SIG-M5 treated with dmso at 0.1 percent for 504 hours (cell line): ENCODE results near the gene HDAC9.
A peak's percentile ranks its signal among the peaks of the same experiment; 100 is the strongest.

ENCODE experiments used
- DNase-seq: peaks from one replicate; lab custom pipeline; 2025; ENCODE audit not compliant: unreplicated experiment; lab: John Stamatoyannopoulos, UW

Gene HDAC9

DNA sequence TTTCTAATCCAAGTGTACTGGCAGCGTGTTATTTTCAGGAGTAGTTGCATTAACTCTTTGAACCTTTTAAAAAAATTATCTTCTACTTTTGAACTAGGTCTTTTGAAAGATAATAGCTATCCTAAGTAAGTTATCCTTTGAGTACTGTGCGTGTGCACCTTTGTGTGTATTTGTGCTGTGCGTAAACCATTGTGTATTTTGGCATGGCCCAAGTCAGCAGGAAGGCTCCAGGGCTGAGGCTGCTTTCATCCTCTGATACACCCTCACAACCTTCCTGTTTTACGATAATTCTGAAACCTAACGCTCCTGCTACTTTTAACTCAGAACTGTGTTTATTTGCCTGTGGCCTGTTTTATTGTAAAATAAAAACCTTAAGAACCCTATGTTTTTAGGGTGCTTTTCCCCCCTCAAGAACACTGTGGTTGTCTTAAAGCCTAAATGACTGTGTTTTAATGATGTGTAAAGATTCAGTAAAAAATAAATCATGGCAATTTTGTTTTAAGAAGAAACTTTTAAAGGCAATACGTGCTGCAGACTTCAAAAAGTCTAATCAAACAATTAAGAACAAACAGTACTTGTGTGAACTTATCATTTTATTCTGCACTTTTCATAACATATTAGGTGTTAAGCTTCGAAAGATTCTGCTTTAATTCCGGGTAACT is 57.5 kb downstream of the HDAC9 start:
- DNase-seq, result no peak

DNA sequence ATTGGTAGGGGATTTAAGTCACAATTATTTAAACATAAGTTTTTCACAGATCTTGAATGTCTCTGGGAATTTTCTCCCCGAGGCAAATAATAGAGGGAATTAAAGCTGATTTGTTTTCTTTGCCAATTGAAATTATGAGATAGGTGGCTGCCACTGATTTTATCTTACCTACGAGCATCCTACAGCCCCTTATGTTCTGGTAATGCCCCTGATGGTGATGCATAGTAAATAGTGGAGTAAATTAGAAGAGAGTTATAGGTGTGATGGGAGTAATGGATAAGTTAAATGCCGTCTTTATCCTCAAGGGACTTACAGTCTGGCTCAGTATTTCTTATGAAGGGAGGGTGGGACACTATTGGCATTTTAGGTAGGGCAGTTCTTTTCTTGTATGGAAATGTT is 58.1 kb downstream of the HDAC9 start:
- DNase-seq, result no peak

DNA sequence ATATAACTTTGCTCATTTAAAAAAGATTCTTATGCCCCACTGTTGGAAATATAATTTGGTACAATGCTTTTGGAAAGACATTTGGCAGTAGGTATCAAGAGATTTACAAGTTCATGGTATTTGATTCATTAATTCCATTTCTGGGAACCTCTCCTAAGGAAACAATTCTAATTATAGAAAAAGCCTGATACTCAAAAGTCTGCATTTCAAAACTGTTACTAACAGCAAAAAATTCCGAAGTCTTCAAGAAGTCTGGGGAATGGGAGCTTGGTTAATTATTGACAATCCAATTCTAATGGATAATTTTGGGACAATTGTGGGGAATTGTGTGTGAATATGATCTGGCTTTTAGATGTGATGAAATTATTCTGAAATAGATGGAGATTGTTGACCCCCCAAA is 59.6 kb downstream of the HDAC9 start:
- DNase-seq, result no peak

DNA sequence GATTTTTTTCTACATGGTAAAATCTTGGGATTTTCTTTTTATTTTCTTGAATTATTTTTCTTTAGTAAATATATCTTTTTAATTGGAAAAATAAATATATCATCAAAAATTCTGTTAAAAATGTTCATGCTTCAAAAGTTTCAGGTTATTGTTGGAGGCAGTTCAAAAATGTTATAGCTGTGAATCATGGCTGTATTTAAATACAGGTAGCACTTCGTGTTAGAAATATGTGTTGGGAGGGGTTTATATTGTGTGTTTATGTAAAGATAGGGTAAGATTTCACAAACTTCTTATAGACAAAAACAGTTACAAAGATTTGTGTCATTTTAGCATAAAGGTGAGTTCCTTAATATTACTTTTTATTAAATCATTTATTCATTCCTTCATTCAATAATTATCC is 60.4 kb downstream of the HDAC9 start:
- no peak for DNase-seq

DNA sequence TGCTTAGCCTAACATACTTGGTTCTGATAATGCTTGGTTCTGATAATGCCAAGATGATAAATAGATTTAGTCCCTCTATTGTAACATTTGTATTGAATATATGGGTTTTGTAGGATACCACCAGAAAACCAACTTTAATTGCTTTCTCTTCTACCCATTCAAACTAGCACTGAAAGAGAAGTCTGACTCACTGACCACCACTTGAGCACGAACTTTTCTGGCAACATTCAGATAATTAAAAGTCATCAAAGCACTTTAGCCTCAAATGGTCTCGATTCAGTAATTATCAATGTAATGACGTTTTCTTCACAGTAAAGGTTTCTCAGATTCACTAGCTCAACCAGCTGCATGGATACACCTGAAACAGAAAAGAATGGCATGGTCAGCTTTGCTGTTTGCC is 63.0 kb downstream of the HDAC9 start:
- no peak for DNase-seq

DNA sequence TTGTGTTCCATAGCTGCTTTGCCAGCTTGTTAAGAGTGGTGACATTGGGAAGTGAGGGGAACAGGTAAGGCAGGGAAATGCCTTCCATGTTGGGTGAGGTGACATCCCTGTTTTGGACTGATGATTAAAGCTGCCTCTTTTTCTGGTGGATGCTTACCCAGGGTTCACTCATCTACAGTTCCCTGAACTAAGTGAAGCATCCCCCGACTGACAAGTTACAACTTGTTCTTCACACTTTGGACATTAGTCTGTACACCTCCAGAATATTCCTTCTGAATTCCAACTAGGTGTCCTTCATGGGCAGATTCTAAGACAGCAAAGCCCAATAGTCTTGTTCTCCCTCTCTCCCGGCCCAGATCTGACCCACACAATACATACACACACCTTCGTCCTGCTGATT is 63.4 kb downstream of the HDAC9 start:
- no peak for DNase-seq

DNA sequence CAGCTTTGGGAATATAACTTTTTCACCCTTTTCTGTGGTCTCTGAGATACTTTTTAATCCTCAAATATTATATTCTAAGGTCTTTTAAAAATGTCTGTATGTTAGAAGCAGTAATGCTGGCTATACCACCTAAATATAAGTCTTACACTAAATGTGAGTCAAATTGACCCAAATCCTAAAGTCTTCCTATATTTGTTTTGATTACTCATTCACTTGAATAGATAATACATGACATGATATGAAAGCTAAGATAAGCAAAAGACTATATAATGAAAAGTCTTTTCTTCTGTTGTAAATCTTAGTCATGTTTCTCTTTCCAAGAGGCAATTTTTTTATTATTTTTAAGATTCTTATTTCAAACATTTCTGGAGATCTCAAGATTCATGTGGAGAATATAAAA is 64.2 kb downstream of the HDAC9 start:
- no peak for DNase-seq

DNA sequence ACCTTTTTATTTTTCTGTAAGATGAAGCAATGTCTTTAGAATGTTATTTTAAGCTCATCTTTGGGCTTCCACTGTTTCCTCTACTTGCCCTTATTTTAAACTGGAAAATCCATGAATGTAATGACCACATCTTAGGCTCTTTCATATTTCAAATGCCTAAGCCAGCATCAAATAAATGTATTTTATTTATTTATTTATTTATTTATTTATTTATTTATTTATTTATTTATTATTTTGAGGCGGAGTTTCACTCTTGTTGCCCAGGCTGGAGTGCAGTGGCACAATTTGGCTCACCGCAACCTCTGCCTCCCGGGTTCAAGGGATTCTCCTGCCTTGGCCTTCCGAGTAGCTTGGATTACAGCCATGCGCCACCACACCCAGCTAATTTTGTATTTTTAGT is 69.2 kb downstream of the HDAC9 start:
- DNase-seq, result no peak

DNA sequence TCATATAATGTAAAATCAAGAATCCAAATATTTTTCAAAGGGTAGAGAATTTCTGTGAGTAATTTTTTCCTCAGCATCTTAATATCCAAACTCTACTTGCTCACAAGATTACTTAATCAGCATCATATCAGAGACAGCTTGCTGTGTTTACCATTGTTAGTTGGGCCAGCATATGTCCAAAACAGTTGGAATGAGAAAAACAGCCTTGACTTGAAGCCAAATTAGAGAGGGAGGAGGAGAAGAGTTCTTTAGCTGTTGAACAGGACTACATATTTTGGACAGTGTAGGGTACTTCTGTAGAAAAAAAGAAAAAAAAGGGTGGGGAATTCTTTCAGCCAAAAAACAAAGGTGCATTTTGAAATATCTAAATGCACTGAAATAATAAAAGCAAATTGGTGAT is 69.8 kb downstream of the HDAC9 start:
- DNase-seq, result no peak

DNA sequence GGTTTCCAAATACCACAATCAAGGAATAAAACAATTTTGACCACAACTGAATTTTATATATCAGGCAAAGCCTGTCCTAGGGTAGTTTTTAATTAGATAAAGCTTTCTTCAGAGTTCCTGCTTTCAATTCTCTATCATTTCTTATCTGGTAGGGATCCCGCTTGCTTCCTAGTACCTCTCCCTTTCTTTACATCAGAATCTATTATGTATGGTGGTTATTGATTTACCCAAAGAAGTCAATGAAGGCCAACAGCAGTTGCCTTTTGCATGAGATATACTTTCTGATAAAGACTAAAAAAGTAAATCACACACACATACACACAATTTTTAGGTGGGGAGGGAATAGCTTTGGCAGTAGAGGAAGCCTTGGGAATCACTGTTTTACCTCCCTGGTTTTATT is 70.7 kb downstream of the HDAC9 start:
- DNase-seq, result no peak

DNA sequence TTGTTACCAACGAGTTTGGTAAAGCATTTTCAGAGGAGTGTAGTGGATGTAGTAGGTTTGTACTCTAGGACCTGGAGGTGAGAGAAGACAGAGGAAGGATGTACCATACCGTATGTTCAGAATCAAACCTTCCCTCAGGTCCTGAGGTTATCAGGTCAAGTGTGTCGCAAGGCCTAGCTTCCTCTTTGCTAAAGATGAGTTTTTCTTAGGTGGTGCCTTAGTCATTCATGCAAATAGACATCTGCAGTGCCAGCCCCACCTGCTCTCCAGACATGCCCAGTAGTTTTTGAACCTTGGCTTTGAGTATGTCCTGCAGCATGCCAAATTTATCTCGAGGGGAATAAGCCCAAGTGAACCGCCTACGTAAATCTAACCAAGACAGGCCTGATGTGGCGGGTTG is 71.3 kb downstream of the HDAC9 start:
- DNase-seq, result peak; percentile 48

DNA sequence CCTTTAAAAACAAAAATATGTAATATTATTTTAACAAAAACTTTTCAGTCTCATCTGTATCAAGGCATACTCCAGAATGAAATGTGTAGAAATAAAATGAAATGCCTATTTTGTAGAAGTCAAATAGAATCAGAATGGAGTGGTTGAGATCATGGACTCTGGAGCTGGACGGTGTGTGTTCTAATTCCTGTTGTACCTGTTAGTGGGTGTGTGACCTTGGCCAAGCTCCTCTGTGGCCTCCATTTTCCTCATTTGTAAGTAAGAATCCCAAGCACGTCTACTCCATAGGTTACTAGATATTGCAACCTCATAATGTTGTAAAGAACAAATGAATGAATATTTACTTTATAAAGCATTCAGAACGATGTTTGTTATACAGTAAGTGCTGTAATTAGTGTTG is 74.9 kb downstream of the HDAC9 start:
- no peak for DNase-seq

DNA sequence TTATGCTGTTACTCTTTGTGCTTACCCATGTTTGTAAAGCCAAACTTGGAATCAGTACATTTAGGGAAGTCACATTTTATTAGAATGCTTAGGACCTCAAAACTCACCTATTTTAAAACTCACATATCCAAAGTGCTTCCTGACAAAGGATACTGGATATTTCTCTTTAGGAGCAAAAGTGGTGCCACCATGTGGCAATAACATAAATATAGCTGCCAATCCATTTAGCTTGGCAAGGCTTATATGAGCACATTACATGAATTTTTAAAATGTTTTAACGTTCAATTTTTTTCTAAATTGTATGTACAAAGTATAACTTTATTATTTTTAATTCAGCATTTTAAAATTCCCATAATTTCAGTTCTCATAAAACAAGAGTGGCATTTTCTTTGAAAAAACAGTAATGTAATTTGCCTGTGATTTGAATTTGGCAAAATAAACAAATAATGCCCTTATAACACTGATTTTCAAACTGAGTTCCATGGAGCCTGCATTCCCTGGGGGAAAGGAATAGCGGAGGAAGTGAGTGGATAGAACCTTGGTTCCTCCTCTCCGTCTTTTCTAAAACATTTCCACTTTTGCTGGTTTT is 75.4 kb downstream of the HDAC9 start:
- peak; percentile 1 for DNase-seq

DNA sequence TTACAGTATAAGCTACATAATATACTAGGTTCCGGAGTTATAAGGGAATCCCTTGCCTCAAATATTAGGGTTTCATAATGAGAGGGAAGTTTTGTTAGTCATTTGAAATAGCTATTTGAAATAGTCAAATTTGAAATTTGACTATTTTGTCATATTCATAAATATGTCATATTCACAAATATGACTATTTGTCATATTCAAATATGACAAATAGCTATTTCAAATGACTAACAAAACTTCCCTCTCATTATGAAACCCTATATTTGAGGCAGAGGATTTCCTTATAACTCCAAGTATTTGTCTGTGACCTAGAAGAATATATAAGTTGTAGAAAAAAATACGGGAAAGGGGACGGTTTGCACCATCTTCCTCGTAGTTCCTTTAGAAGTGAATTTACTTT is 76.6 kb downstream of the HDAC9 start:
- no peak for DNase-seq

DNA sequence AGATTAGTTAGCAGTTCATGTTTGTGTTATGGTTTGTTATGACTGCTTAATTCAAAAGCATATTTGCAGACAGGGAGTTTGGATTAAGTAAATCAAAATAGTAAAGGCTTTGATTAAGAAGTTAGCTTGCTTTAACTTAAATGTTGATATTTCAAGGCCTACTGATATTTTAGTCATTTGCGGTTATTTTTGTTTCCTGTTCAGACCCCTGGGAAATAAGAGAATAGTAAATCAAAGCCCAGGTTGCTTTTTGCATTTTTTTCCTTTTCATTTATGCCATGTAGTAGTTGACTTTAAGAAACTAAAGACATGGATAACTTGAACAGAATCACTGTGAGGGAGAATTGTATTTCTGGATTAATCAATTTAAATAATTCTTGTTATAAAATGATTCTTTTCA is 77.3 kb downstream of the HDAC9 start:
- DNase-seq, result no peak

DNA sequence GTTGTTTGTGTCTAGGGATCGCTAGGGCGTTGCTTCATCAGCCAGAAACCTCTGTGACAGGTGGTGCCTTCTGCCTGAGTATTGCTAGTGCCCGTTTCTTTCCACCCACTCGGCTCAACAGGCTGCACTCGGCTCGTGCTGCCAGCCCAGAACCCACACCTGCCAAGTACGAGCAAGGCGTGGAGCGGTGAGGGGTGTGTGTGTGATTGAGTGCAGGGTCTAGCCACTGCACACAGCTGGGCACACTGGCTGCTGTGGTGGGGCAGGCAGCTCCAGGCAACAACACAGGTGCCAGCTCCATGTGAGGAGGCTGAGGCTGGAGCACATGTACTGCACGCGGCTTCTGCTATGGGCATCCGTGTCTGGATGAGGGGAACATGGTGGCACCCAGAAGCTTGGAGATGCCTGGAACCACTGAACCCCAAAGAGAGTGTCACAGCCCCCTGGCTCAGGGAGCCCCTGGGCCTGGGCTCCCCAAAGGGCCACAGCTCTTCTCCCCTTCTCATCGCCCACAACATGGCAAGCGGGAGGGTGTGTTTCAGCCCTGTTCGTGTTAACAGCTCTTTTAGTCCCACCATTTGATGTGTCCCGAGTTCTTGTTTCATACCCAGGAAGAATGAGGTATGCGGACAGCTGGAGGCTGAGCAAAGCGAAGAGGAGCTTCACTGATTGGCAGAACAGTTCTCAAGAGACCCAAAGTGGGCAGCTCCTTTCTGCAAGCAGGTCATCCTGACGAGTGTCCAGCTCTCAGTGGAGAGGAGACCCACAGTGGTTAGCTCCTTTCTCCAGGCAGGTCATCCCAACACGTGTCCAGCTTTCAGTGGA is 78.1 kb downstream of the HDAC9 start:
- no peak for DNase-seq

DNA sequence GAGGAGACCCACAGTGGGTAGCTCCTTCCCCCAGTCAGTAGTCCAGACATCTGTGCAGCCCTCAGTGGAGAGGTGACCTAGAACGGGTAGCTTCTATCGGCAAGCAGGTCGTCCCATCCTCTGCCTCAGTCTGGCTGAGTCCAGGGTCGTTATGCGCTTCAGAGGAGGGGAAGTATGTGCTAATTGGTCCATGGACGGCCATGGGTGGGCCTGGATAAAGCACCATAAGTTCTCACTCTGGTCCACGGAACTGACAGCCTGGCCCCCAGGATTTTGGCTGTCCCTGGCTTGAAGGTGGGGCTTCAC is 78.6 kb downstream of the HDAC9 start:
- no peak for DNase-seq

DNA sequence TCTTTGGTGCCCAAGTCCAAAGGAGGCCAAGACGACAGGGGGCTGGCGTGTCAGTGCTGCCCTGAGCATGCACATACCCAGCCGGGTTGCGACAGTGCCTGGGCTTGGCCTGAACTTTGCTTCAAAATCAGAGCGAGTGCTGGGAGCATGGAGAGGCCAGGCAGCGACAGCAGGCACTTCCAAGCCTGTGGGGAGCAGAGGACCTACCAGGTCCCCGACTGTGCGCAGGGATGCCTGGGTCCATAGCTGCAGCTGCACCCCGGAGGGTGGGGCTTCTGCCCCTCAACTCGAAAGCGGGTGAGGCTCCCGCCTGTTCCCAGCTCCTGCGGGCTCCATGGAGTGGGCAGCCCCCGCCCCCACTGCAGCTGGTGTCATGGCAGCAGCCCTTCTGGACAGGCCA is 79.1 kb downstream of the HDAC9 start:
- no peak for DNase-seq

DNA sequence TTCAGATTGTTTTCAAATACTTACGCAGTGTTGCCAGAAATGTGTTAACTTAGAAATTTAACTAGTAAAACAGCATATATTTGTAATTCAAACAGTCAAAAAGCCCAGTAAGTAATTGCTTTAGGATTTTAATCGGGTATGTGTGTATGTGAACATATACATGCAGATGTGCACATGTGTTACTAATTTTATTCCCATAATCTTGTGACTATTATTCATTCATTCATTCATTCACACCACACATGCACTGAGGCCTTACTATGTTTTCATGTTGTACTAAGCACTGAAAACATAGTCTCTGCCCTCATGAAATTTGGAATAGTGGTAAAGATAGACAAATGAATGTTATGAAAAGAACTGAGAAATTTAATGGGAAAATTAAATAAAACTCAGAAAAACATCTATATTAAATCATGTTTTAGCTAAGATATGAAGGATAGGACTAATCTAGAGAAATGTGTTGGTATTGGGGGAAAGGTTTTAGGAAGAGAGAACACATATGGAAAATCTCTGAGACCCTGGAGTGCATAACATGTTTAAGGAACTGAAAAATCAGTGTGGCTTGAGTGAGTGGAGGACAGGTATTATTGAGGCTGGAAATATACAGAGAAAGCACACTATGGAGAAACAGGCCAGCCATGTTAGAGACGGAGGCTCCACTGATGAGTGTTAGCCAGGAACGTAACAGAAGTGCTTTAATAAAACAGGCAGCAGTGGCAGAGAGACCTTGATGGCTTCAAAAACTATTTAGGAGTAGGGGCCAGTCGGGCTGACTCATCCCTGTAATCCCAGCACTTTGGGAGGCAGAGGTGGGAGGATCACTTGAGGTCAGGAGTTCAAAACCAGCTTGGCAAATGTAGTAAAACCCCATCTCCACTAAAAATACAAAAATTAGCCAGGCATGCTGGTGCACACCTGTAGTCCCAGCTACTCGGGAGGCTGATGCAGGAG is 80.3 kb downstream of the HDAC9 start:
- no peak for DNase-seq

DNA sequence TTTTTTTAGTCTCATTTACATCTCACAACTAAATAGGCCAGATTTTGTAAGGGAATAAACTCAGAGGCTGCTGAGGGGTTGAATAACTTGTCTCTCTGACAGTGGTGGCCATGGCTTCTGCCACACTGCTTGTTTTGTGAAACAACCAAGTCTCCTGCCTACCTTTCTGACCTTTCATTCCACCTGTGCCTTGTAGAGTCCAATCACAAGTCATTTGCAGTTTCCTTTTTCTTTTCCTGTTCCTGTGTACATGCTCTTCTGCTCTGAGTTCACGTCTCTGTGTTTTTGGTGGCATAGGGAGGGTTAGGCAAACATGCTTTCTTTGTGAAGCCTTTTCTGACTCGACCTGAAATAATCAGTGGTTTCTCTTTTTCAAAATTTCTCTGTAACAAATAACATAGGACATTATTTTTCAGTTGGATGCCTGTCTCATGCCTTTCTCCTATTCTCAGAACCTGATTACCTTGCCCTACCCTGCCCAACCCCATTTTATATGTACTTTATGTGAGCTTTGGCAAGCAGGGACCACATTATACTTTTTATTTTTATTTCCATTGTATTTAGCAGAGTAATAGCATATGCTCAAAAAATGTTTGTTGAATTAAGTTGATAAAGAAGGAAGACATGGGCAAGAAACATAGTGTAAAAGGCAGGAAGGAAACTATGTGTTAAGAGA is 81.7 kb downstream of the HDAC9 start:
- DNase-seq, result no peak

DNA sequence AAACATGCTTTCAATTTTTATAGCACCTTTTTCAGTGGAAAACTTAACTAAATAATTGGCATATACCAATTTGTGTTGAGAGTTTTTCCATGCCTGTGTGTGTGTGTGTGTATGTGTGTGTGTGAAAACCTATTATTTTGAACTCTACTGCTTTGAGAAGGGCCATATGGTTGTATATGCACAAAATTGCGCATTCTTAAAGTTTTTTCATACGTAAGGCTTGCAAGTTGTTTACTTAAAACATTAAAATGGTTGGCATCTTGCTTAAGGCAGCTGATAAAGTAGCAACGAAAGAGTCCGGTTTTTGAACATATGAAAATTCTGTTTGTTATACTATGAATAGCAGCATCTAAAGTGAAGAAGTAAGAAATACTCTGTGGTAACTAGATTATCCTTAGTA is 84.1 kb downstream of the HDAC9 start:
- DNase-seq, result no peak
